GM23338 (cell line): ENCODE results near the gene MKX. TPM values are rescaled to one million over a fixed set of nuclear protein-coding genes. Genes with fewer than 3 reads are reported as not detected.

Source experiments
- ATAC-seq: fragments of 200-7000 bp; cut with Tn5 transposase; 3 replicates; pipeline ENCODE4 v1.9.1; 2020
- DNase-seq: peaks from one replicate; pipeline ENCODE4 v3.0.0-alpha.2; 2015; ENCODE audit warnings: low spot score
- H2AFZ ChIP-seq: fragments of 200-600 bp; sonication (generic); 2 replicates; pipeline ENCODE4 v1.8.0; 2016; ENCODE audit warnings: antibody characterized with exemption, mild to moderate bottlenecking, moderate library complexity
- H3F3A ChIP-seq: fragments of 200-600 bp; sonication (generic); replicated peaks from 2 replicates; pipeline ENCODE4 v1.8.0; 2017; ENCODE audit warnings: antibody characterized with exemption, mixed run types, low read depth
- H3K27ac ChIP-seq: fragments of 200-600 bp; sonication (generic); 2 replicates; pipeline ENCODE4 v1.6.1; 2016; ENCODE audit warnings: low read depth
- H3K27me3 ChIP-seq: fragments of 200-600 bp; sonication (generic); 2 replicates; pipeline ENCODE4 v1.8.0; 2016; ENCODE audit warnings: mild to moderate bottlenecking, mixed run types, moderate library complexity; ENCODE audit not compliant: insufficient read depth
- H3K36me3 ChIP-seq: fragments of 200-600 bp; sonication (generic); 2 replicates; pipeline ENCODE4 v1.8.0; 2016; ENCODE audit warnings: mild to moderate bottlenecking; ENCODE audit not compliant: insufficient read depth
- H3K4me1 ChIP-seq: fragments of 200-600 bp; sonication (generic); 2 replicates; pipeline ENCODE4 v1.8.0; 2016; ENCODE audit warnings: mild to moderate bottlenecking, moderate library complexity; ENCODE audit not compliant: insufficient read depth
- H3K4me2 ChIP-seq: fragments of 200-600 bp; sonication (generic); 2 replicates; pipeline ENCODE4 v1.7.1; 2017; ENCODE audit warnings: mixed run types
- H3K4me3 ChIP-seq: fragments of 200-600 bp; sonication (generic); 2 replicates; pipeline ENCODE4 v1.6.1; 2016; ENCODE audit warnings: mixed run types
- H3K79me2 ChIP-seq: fragments of 200-600 bp; sonication (generic); replicated peaks from 2 replicates; pipeline ENCODE4 v1.8.0; 2017; ENCODE audit warnings: mild to moderate bottlenecking; ENCODE audit not compliant: insufficient read depth
- H3K9me2 ChIP-seq: fragments of 200-600 bp; sonication (generic); 2 replicates; pipeline ENCODE4 v1.8.0; 2017; ENCODE audit not compliant: insufficient read depth
- H4K20me1 ChIP-seq: fragments of 200-600 bp; sonication (generic); replicated peaks from 2 replicates; pipeline ENCODE4 v1.8.0; 2017; ENCODE audit warnings: mild to moderate bottlenecking; ENCODE audit not compliant: insufficient read depth
- H3K27ac Mint-ChIP-seq: 2 replicates; pipeline ENCODE4 v1.8.0; 2020; ENCODE audit warnings: inconsistent platforms, mild to moderate bottlenecking, moderate library complexity, mixed read lengths
- H3K27me3 Mint-ChIP-seq: 3 replicates; pipeline ENCODE4 v1.8.0; 2022; ENCODE audit warnings: low read depth, mild to moderate bottlenecking, moderate library complexity, mixed read lengths, inconsistent platforms; ENCODE audit not compliant: insufficient read depth, poor library complexity
- H3K36me3 Mint-ChIP-seq: 3 replicates; pipeline ENCODE4 v1.8.0; 2021; ENCODE audit warnings: low read depth, mild to moderate bottlenecking, inconsistent platforms, moderate library complexity, mixed read lengths
- H3K4me1 Mint-ChIP-seq: 3 replicates; pipeline ENCODE4 v1.8.0; 2020; ENCODE audit warnings: mild to moderate bottlenecking, inconsistent platforms, mixed read lengths
- H3K4me3 Mint-ChIP-seq: 3 replicates; pipeline ENCODE4 v1.8.0; 2021; ENCODE audit warnings: moderate library complexity, mild to moderate bottlenecking, inconsistent platforms, mixed read lengths
- H3K9me3 Mint-ChIP-seq: 3 replicates; pipeline ENCODE4 v1.8.0; 2020; ENCODE audit warnings: moderate library complexity, mild to moderate bottlenecking, inconsistent platforms, mixed read lengths
- EZH2 ChIP-seq: fragments of 200-600 bp; sonication (generic); IDR thresholded peaks from one replicate; pipeline ENCODE4 v1.8.0; 2017; ENCODE audit warnings: antibody characterized with exemption, mild to moderate bottlenecking, low read depth; ENCODE audit not compliant: unreplicated experiment
- EZH2phosphoT487 ChIP-seq: fragments of 200-600 bp; sonication (generic); IDR thresholded peaks from one replicate; pipeline ENCODE4 v1.8.1; 2018; ENCODE audit warnings: antibody characterized with exemption; ENCODE audit not compliant: unreplicated experiment
- ZNF331 ChIP-seq: fragments of 250-450 bp; sonication (Bioruptor Pico); IDR thresholded peaks from 2 replicates; pipeline ENCODE4 v1.5.0; 2020; ENCODE audit warnings: low read depth, mild to moderate bottlenecking, moderate library complexity
- ZNF462 ChIP-seq: fragments of 250-450 bp; sonication (Bioruptor Pico); IDR thresholded peaks from 2 replicates; pipeline ENCODE4 v1.5.0; 2020; ENCODE audit warnings: mild to moderate bottlenecking, moderate library complexity
- polyA plus RNA-seq: library from polyadenylated mRNA; unstranded; fragments of >200 nt; fragmentation: Nextera tagmentation; extraction: Ambion mirVana; gene quantifications from 2 replicates; pipeline ENCODE4 v1.2.1, GENCODE V29; 2016
- total RNA-seq: library from RNA; depleted of rRNA; stranded (reverse); fragments of >200 nt; shearing (Covaris generic); gene quantifications from 2 replicates; pipeline ENCODE4 v1.2.3, GENCODE V29; 2014

The MKX gene
- total and polyA plus RNA-seq, 2 experiments from 2014 or later: 0.66 to 0.97 TPM

DNA sequence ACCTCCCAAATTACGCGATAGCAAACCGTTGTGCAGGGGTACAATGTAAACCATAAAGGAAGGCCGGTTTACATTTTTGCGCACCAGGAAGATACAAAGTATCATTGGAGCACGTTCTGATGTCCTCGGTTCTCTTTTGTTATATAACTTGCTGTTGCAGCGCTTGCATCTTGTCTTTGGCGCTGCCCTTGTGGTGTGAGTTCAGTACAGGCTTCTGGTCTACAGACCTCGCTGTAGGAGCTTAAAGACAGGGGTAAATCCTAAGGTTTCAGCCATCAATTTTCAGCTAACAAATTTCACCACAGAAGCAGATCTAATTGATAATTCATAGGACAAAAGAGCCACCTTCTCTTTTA, 1.5 kb upstream of the MKX start:
- H3K36me3 ChIP-seq: no peaks in the 10 kb centered on the region
- H3K4me2 ChIP-seq: peak overlapping the region; percentile 96
- H3K79me2 ChIP-seq: no peaks in the 10 kb centered on the region
- peaks cover 4% of the 10 kb centered on the region; the same call in 1 of the 3 replicates for H3K36me3 Mint-ChIP-seq
- no peaks in the 10 kb centered on the region for H4K20me1 ChIP-seq
- H3F3A ChIP-seq: 0 out of 2 replicates have a peak, but pooled peaks cover 6% of the 10 kb centered on the region
- H3K4me3 Mint-ChIP-seq: peak overlapping the region; percentile 92
- no peak overlapping the region for H3K27ac ChIP-seq
- TF ChIP-seq EZH2 (peak; percentile 61), ZNF331 (CRISPR knock-in tag) (no peak)
- H3K9me2 ChIP-seq: no peaks in the 10 kb centered on the region
- peaks cover 18% of the 10 kb centered on the region for H3K4me1 Mint-ChIP-seq
- peaks cover 24% of the 10 kb centered on the region; the same call in 1 of the 2 replicates for H3K4me1 ChIP-seq
- H2AFZ ChIP-seq: peak overlapping the region; percentile 98
- H3K9me3 Mint-ChIP-seq: peaks cover 6% of the 10 kb centered on the region
- peak overlapping the region; percentile 88 for H3K4me3 ChIP-seq
- H3K27me3 Mint-ChIP-seq: peaks cover 56% of the 10 kb centered on the region
- H3K27ac Mint-ChIP-seq: no peak overlapping the region
- DNase-seq: peak; percentile 60
- peaks cover 88% of the 10 kb centered on the region for H3K27me3 ChIP-seq
- no peak for ATAC-seq

- Histone ChIP-seq H3K4me2 (peak overlapping the region; percentile 96), H3K9me2 (no peaks in the 10 kb centered on the region), H4K20me1 (no peaks in the 10 kb centered on the region), H3K27ac (no peak overlapping the region), H3K27me3 (peaks cover 93% of the 10 kb centered on the region), H3K4me1 (peaks cover 24% of the 10 kb centered on the region; the same call in 1 of the 2 replicates), H3K4me3 (peak overlapping the region; percentile 88), H3K36me3 (no peaks in the 10 kb centered on the region), H3K79me2 (no peaks in the 10 kb centered on the region), H2AFZ (peak overlapping the region; percentile 98), H3F3A (0 out of 2 replicates have a peak, but pooled peaks cover 11% of the 10 kb centered on the region)
- no peak overlapping the region for H3K27ac Mint-ChIP-seq
- TF ChIP-seq EZH2 (peak; percentile 78), ZNF462 (CRISPR knock-in tag) (no peak), EZH2phosphoT487 (peak; percentile 29)
- peaks cover 60% of the 10 kb centered on the region for H3K27me3 Mint-ChIP-seq
- peak overlapping the region; percentile 92 for H3K4me3 Mint-ChIP-seq
- peaks cover 18% of the 10 kb centered on the region for H3K4me1 Mint-ChIP-seq
- DNase-seq (peak; percentile 47), ATAC-seq (no peak; the same call in 1 of the 3 replicates)
- H3K36me3 Mint-ChIP-seq: peaks cover 4% of the 10 kb centered on the region; the same call in 1 of the 3 replicates
- H3K9me3 Mint-ChIP-seq: peaks cover 6% of the 10 kb centered on the region
These were observed 927 bp upstream of the MKX start for GRCh38 chr10:27746397-27747095.
